ENCODE measurements around the gene EXOC6B. TPM values are rescaled to one million over a fixed set of nuclear protein-coding genes. Genes with fewer than 3 reads are reported as not detected.
"Not testable (repeated sequence)": the region's sequence is repeated elsewhere in the genome, so short reads cannot be mapped to it uniquely, and the experiment has no call there.

The EXOC6B gene
- total RNA-seq, 1 donor from 2014 or later = 49.9 TPM

DNA sequence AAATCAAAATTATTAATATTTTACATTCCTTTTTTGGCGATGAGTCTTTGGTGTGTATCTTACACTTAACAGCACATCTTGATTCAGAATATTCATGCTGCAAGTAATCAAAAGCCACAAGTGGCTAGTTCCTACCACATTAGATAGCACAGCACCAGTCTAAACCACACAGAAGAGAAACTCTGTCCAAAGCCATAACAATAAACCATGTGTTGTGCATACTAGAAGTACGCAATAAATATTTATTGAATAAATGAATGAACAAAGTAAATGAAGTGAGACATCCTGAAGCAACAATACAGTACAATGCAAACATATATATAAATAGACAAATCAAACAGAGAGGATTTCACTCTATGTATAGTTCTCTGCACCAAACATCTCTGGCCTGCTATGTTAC is 287.3 kb downstream of the EXOC6B start:
- peak; percentile 48 for ATAC-seq
- intact Hi-C loops (cut with DNase I) = no loop called here
- no peak for DNase-seq (ENCODE audit: low spot score)

DNA sequence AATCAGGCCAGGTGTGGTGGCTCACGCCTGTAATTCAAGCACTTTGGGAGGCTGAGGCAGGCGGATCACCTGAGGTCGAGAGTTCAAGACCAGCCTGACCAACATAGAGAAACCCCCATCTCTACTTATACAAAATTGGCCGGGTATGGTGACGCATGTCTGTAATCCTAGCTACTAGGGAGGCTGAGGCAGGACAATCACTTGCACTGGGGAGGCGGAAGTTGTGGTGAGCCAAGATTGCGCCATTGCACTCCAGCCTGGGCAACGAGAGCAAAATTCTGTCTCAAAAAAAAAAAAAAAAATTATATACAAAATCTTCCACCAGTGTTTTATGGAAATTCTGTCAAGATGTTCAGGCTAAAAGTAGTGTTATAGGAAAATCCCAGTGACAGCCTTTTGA is 290.2 kb downstream of the EXOC6B start:
- intact Hi-C loops (cut with DNase I); DNase-seq (ENCODE audit: low spot score); ATAC-seq: not testable (repeated sequence)

DNA sequence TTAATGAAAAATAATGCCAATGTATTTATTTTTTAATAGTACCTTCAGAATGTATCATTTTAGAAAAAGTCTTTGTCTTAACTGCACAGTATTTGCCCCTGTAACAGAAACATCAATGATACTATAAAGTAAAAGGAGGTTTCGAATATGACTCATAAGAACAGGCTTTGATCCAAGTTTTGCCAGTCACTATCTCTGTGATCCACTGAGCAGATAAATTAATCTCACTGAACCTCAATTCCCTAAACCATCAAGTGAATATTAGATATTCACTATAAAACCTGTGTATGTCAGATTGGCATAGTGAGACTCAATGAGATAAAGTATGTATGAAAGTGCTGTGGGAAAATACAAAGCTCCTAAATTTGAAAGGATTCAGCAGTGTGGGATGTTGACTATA is 292.1 kb downstream of the EXOC6B start:
- ATAC-seq (no peak), DNase-seq (ENCODE audit: low spot score) (no peak)
- intact Hi-C loops (cut with DNase I) = no loop called here

DNA sequence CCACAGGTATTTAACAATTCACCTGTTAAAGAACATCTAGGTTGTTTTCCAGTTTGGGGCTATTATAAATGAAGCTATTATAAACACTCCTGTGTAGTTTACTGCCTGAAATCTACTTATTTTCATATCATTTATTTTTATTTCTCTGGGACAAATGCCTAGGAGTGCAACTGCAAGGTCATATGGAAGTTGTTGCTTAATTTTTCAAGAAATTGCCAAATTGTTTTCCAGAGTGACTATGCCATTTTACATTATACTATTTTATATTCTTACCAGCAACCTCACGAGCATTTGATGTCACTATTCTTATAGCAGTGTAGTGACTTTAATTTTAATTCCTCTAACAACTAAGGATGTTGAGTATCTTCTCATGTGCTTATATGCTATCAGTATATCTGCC is 298.4 kb downstream of the EXOC6B start:
- intact Hi-C loops (cut with DNase I) = no loop called here
- ATAC-seq (no peak), DNase-seq (ENCODE audit: low spot score) (no peak)

DNA sequence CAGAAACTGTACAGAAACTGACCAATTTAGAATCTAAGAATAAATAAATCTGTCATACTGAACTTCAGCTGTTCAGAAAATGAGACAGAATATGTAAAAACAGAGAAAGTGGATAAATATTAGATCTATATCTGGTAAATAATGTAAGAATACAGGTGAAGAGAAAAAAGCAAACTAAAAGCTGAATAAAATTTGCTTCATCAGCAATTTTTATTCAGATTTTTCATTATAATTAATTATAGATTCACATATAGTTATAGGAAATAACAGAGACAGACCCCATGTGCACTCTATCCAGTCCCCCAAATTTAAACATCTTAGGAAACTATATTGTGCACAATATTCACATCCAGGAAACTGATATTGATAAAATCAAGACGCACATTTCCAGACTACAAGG is 299.2 kb downstream of the EXOC6B start:
- intact Hi-C loops (cut with DNase I) = no loop called here
- ATAC-seq (no peak), DNase-seq (ENCODE audit: low spot score) (no peak)

DNA sequence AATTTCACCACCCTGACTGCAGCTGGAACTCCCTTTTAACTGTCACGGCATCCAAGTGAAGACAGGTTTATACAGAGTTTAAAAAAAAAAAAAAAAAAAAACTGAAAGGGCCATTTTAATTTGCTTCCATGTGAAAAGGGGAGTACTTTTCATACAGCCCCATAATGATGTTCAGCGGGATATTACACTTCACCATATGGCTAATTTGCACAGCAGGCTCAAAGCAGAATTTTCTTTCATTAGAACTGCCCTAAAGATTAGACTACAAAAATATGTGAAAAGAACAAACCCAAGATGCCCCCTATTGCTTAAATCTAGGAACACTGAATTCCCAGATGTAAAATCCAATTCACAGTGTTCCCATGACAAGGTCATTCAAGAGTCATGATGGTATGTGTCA is 301.8 kb downstream of the EXOC6B start:
- DNase-seq (ENCODE audit: low spot score) (no peak), ATAC-seq (no peak)
- intact Hi-C loops (cut with DNase I) = no loop called here

DNA sequence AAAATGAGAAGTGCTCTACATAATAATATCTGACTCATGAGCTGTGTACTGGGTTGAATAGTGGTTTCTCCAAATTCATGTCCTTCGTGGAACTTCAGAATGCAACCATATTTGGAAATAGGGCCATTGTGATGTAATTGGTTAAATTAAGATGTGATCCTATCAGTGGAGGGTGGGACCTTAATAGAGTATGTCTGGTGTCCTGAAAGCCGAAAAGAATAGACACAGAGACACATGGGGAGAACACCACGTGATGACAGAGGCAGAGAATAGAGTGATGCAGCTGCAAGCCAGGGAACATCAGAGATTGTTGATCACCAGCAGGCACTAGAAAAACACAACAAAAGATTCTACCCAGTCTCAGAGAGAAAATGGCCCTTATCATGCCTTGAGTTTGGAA is 310.1 kb downstream of the EXOC6B start:
- intact Hi-C loops (cut with DNase I) = no loop called here
- no peak for ATAC-seq
- no peak for DNase-seq (ENCODE audit: low spot score)

DNA sequence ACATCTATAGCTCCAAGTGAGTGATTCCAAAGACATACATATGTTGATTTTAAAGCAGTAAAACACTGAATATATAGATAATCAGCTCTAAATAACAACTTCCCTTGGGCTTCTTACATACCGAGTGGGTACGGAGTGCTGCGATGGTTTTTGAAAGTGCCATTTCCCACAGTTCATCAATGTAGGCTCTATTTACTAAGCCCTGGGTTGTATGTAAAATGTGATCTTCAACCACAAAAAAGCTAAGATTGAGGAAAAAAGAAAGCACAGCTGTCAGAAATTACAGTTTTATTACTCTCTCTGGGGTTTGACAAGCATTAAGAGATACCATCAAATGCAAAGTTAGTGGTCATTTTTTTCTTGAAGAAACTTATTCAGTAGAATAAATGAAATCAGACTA is 312.8 kb downstream of the EXOC6B start:
- DNase-seq (ENCODE audit: low spot score) (no peak), ATAC-seq (no peak)
- intact Hi-C loops (cut with DNase I) = no loop called here

DNA sequence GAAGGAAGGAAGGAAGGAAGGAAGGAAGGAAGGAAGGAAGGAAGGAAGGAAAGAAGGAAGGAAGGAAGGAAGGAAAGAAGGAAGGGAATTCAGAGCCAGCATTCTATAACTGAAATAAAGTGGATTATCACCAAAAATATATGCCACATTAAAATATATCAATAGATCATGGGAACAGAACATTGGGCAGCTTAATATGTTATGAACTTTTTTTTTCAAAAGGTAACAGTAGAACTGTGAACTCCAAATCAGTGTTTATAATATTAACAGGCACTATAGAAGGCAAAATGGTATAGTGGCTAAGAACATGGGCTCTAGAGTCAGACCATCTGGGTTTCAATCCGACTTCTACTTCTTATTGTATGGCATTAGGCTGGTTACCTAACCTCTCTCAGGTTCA is 313.5 kb downstream of the EXOC6B start:
- ATAC-seq = no peak

DNA sequence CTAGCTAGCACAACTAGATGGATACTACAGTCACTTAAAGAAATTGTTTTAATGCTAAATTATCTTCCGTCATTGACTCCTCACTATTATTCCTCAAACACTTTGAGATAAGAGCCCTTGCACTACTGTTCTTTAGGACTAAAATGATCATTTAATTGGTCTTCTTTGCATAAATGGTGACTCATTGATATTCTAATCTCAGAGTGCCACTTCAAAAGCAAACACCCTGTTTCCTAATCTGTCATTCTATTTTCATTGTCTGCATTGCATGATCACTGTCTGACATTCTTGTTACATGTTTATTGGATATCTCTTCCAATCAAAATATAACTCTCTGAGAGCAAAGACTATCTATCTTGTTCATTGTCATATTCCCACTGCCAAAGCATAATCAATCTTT is 313.9 kb downstream of the EXOC6B start:
- DNase-seq (ENCODE audit: low spot score) (no peak), ATAC-seq (no peak)
- intact Hi-C loops (cut with DNase I) = no loop called here

More for the DNA sequence above, 313.5 kb downstream of the EXOC6B start:
- DNase-seq (ENCODE audit: low spot score) = no peak
- intact Hi-C loops (cut with DNase I) = no loop called here

DNA sequence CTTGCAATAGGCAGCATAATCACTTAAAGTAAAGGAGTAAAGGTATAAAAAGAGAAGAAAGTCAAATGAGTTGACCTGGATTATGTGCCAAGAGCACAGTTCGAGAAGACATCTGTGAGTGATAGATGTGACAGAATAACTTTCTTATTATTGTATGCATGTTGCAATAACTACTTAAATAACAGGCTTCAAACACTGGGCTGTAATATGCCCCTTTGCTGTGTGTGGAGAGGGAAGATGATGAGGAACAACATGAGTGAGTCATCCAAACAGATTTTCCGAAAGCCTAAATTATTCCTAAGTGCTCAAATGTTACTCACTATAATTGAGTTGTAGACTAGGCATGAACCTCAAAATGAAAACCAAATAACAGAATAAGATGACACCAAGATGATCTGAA is 328.1 kb downstream of the EXOC6B start:
- ATAC-seq (no peak), DNase-seq (ENCODE audit: low spot score) (no peak)
- intact Hi-C loops (cut with DNase I) = no loop called here

DNA sequence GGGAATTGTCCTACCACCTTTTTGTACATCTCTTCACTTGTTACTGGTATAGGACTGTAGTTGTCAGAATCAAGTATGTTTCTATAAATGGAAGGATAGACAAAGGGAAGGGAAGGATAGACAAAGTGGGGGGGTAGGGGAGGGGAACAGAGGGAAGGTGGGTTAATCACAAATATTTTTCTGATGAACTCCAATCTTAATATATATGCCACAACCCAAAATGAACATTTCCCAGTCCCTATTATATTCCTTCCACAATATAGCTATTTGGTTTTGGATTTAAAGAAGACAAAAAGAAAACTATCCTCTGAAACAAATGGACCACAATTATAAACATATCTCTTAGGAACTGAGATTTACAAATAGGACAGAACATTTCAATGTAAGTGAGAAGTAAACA is 329.4 kb downstream of the EXOC6B start:
- ATAC-seq (no peak), DNase-seq (ENCODE audit: low spot score) (no peak)
- intact Hi-C loops (cut with DNase I) = no loop called here

DNA sequence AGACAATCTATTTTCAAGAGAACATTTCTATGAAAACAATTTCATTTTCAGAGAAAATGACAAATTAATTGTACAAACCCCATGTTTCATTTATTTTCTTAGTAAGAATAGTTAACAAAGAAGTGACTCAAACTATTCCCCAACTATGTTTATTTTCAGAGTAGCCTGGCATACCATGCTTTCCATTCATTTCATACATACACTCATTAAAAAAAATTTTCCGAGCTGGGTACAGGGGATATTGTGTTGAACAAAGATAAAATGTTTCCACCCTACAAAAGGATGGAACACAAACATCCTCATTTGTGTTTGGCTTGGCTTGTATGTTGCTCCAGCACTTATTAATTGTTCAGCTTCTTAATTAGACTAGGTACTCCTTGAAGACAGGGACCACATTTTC is 331.4 kb downstream of the EXOC6B start:
- intact Hi-C loops (cut with DNase I) = no loop called here
- ATAC-seq (no peak), DNase-seq (ENCODE audit: low spot score) (no peak)

DNA sequence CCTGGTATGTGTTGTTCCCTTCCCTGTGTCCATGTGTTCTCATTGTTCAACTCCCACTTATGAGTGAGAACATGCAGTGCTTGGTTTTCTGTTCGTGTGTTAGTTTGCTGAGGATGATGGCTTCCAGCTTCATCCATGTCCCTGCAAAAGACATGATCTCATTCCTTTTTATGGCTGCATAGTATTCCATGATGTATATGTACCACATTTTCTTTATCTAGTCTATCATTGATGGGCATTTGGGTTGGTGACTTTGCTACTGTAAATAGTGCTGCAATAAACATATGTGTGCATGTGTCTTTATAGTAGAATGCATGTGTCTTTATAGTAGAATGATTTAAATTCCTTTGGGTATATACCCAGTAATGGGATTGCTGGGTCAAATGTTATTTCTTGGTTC is 341.2 kb downstream of the EXOC6B start:
- intact Hi-C loops (cut with DNase I); DNase-seq (ENCODE audit: low spot score); ATAC-seq: not testable (repeated sequence)

DNA sequence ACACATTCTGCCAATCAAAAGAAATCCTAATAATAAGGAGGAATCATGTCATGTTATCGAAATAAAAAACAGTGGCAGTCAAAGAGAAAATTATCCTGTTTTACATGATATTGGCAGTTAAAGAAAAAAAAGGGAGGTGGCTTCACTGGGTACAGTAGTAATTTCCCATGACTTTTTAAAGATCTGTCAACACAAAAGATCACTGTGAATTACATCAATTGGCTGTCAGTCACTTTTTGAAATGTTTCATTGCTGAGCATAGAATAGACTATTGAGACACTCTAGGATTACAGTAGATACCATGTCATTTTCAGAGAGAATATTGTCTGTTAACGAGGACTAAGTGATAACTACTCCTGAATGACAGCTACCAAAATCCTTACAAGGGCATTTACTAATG is 342.5 kb downstream of the EXOC6B start:
- intact Hi-C loops (cut with DNase I) = no loop called here
- DNase-seq (ENCODE audit: low spot score) (no peak), ATAC-seq (no peak)

DNA sequence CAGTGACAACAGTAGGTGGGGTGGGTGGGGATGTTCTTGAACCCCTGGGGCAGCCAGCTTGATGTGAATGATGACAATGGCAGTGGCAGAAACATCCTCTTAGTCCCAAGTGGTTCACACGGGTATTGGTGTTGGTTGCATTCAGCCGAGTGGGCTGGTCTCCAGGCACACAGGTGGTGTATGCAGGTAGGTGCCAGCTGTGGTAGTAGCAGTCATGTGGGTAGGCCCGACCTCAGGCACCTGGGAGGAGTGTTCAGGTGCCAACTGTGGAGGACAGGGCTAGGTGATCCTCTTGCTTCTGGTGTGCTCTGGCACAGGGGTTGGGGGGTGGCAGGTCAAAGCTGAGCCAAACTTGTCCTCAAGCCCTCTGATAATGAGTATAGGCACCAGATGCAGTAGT is 350.6 kb downstream of the EXOC6B start:
- intact Hi-C loops (cut with DNase I) = no loop called here
- no peak for DNase-seq (ENCODE audit: low spot score)
- ATAC-seq = no peak

DNA sequence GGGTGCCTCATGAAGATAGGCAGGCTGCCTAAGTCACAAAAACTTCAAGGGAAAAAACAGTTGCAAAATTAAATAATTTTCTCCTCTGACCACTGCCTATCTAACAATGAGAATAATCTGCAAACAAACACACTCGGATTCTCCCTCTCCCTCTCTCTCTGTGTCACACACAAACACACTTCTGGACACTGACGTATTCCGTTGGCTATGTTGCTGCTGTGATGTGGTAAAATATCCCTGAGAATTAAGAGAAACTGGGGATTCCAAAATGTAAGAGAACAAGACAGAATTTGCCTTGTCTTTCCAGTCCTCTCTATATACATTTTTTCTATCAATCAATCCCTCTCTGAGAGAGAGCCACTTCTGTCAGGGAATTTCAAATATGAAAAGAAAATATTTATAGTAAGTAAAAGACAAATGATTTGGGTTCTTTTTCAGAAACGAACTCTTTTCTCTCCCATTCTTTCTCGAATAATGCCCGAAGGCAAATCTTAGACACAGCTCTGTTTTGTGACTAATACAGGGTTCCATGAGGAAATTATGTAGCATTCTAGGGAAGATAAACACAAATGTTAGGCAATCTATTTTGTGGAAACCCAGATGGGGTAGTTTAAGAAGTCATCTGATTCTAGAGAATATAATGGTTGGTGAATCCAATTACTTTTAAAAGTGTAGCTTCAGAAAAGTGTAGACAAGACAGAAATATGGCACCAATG is 367.9 kb downstream of the EXOC6B start:
- DNase-seq (ENCODE audit: low spot score) (no peak), ATAC-seq (no peak)
- intact Hi-C loops (cut with DNase I) = no loop called here

DNA sequence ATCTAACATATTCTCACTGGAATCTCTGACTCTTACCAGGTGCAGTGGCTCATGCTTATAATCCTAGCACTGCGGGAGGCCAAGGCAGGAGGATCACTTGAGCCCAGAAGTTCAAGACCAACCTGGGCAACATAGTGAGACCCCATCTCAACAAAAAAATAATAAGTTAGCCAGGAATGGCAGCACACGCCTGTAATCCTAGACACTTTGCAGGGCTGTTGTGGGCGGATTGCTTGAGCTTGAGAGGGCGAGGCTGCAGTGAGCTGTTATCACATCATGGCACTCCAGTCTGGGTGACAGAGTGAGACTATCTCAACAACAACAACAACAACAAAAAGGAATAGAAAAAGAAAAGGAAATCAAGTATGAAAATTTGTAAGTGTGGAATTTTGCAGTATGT is 371.6 kb downstream of the EXOC6B start:
- no peak for DNase-seq (ENCODE audit: low spot score)
- ATAC-seq = no peak
- intact Hi-C loops (cut with DNase I) = no loop called here

DNA sequence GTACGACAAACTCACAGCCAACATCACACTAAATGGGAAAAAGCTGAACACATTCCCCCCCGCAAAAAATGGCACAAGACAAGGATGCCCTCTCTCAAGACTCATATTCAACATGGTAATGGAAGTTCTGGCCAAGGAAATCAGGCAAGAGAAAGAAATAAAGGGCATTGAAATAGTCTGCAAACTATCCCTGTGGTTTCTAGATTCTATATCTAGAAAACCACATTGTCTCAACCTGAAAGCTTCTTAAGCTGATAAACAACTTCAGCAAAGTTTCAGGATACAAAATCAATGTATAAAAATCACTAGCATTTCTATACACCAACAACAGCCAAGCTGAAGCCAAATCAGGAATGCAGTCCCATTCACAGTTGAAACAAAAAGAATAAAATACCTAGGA is 383.6 kb downstream of the EXOC6B start:
- no peak for DNase-seq (ENCODE audit: low spot score)
- ATAC-seq = no peak
- intact Hi-C loops (cut with DNase I) = no loop called here

DNA sequence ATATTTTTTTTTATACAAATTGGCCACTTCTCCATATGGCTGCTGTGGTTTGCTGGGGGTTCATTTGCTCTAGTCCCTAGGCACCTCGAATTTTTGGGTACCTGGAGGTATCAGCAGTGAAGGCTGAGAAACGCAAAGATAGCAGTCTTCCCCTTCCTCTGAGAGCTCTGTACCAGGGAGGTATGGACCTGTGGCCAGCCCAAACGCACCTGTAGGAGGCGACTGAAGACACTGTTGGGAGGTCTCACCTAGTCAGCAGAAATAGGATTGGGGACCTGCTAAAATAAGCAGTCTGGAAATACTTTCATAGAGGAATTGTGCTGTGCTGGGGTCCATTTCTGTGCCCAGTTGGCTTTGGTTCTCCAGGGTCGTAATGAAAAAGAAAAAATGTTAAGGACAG is 385.9 kb downstream of the EXOC6B start:
- intact Hi-C loops (cut with DNase I) = no loop called here
- DNase-seq (ENCODE audit: low spot score) = no peak
- ATAC-seq = no peak

DNA sequence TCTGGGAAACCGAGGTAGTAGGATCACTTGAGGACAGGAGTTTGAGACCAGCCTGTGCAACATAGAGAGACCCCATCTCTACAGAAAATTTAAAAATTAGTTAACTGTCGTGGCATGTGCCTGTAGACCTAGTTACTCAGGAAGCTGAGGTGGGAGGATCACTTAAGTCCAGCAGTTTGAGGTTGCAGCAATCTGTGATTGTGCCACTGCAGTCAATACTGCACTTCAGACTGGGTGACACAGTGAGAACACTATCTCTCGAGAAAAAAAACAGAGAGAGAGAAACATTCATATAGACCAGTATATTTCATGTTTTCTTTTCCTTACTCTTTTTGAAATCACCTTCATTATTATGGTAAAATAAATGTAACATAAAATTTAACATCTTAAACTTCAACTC is 387.5 kb downstream of the EXOC6B start:
- ATAC-seq (no peak), DNase-seq (ENCODE audit: low spot score) (no peak)
- intact Hi-C loops (cut with DNase I) = no loop called here

DNA sequence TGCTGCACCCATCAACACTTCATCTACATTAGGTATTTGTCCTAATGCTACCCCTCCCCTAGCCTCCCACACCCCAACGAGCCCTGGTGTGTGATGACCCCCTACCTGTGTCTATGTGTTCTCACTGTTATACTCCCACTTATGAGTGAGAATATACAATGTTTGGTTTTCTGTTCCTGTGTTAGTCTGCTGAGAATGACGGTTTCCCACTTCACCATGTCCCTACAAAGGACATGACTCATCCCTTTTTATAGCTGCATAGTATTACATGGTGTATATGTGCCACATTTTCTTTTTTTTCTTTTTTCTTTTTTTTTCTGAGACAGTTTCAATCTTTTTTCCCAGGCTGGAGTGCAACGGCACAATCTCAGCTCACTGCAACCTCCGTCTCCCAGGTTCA is 394.1 kb downstream of the EXOC6B start:
- no peak for DNase-seq (ENCODE audit: low spot score)
- intact Hi-C loops (cut with DNase I) = no loop called here
- no peak for ATAC-seq
